GDM1 (cell line): ENCODE results near the gene CDC14B.

ENCODE experiments used
- DNase-seq: peaks from one replicate; lab custom pipeline; 2025; lab: John Stamatoyannopoulos, UW

The CDC14B gene

DNA sequence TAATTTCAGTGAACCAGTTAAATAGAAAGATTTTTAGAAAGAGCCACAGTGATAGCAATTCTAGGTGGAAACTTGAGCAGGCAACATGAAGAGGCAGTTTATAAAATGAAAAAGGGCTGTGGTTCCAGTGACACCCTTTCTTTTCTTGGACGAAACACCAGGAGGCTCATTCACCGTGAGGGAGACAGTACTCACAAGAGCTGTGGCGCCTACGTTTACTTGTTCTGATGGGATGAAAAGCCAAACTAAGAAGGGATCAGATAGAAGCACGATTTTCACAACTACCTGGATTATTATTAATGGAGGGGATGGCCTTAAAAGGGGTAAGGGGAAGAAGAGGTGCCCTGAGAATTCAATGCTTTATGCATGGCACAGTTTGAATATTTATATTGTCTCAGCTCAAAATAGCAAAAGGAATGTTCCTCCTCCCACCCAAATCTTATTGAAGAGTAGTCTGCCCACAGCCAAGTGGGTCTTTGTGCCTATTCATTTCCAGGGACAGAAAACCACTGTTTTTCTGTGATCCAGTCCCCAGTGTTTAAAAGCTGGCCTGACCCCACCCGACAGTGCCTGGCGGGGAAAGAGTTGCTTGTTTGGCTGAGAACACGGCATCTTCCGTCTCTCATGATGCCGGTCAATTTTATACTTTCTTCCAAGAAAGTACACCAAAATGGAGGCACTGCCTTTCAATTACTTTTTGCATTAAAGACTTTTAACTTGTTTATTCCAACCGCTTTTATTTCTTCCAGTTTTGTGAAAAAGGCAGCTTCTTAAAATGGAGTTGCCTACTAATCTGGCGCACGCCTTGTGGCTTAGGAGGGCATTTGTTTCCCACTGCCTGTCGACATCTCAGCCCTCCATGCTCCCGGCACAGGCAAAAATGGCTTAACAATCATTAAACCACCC lies 117.8 kb downstream of the CDC14B start:
- DNase-seq, result no peak

DNA sequence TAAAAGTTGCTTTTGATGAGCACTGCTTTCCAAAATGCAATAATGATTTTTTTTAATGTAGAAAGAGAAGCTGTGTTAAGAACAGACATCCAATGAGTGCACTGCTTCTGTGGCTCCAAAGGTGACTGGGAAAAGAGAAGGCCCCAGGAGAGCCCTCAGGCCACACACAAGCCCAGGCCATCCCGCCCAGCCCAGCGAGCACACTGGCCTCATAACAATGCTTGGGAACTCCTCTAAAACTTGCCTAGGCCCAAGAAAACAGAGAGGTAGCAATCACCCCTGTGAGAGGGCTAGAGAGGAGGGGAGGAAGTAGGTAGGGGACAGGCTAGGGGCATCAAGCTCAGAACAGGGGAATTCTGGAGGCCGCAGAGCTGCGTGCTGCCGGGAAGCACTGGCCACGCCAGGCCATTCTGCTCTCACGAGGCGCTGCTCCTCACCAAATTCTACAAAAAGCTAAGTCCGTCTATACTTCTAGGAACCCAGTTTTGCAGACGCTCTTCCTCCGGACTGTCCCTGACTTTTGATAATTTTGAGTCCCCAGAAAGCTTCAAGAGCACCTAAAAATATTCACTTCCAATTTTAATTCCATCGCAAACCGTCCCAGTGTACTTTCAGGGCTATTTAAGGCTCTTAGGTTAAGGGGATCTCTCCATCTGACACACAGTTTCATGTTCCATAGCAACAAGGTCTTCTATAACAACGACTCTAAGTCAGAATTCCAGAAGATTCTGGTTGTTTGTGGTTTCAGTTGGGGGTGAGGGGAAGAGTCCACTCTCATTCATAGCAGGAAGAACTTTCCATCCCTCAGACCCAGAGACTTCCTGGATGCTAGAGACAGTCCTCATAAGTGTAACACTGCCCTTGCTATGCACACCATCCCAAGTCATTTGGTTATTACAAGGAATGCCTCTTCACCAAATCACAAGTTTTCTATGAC lies 118.7 kb downstream of the CDC14B start:
- DNase-seq, result no peak

DNA sequence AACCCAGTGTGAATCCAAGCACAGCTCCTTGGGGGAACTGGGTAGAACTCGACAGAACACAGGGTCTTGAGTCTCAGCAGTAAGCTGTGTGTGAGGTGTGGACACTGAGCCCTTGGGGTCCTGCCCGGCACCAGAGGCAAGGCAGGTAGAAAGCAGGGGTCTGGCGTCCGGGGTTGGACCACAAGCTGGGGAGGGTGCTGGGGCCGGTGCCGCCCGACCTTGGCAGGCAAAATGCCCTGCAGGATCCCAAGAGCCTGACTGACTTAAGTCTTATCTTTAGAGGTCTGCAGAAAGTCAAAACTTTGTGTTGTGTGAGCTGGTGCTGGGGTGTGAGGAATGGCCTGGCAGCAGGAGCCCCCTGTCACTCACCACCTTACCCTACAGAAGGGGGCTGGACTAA lies 120.4 kb downstream of the CDC14B start:
- no peak for DNase-seq

DNA sequence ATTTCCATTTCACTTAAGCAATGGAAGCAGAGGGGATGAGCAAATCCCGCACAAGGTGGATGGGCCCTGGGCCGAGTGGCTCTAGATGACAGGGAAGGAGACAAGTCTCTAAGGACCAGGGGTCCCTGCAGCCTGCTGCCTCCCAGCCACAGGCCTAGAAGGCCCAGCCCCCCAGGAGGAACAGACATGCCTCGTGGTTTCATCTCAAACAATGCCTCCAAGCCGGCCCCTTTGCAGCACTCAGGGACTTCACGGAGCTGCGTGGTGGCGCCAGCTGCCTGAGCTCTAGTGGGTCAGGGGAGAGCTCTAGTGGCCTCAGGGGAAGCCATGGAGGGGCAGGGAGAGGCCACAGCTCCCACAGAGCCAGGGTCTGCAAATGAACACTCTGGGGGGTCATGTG lies 120.8 kb downstream of the CDC14B start:
- no peak for DNase-seq

DNA sequence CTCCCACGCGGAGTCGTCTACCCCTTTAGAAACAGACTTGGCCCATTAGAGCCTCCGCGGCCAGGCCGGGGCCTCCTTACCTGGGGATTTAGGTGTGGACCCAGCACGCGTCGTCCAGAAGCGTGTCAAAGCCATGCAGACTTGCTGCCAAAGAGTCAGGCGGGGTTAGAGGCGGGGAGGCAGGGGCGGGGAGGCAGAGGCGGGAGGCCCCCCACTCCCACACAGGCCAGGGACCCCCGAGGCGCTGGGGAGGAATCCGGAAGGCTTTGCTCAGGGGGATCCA lies 122.6 kb downstream of the CDC14B start:
- no peak for DNase-seq

DNA sequence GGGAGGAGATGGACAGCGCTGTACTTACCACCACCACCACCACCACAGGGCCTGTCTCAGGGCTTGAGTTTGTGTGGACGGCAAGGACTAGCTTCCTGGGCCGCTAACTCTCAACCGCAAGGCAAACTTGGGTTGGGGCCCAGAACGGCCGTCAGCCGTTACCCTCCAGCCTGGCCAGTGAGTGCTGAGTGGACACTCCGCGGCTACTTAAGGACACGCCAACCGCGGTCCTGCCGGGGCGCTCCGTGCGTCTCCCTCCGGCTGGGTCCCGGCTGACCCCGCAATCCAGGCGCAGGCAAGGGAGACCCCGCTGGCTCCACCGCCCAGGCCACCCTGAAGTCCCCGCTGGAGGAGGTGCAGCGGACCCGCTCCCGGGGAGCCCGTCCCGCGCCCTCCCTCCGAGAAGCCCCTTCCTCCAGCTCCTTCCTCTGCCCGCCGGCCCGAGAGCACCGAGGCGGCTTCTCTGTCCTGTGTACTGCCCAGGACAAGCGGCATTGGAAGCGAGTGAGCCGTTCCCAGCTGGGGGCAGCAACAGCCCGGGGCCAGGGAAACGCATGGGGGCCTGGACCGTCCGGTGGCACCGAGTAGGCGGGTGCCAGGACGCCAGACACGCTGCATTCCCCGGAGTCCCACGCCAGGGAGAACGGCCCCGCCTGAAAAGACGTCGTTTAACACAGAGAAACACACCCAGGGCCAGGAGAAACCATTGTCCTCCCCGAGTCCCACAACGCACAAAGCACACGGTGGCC lies 123.1 kb downstream of the CDC14B start:
- no peak for DNase-seq

DNA sequence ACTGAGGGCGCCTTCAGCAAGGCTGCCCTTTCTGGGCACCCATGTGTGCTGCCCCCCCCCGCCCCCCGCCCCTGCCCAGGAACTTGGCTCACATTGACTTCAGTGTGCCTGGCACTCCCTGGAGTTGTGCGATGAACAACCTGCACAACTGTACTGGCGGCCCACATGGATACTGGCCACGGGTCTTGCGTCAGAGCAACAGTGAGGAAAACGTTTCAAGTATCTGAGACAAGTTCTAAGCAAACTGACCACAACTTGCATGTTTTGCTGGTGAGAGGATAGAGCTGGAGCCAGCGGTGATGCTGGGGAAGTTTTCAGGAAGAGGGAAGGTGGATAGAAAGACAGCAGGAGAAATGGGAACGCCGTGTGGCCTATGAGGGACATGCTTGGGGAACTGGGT lies 124.3 kb downstream of the CDC14B start:
- DNase-seq, result no peak

DNA sequence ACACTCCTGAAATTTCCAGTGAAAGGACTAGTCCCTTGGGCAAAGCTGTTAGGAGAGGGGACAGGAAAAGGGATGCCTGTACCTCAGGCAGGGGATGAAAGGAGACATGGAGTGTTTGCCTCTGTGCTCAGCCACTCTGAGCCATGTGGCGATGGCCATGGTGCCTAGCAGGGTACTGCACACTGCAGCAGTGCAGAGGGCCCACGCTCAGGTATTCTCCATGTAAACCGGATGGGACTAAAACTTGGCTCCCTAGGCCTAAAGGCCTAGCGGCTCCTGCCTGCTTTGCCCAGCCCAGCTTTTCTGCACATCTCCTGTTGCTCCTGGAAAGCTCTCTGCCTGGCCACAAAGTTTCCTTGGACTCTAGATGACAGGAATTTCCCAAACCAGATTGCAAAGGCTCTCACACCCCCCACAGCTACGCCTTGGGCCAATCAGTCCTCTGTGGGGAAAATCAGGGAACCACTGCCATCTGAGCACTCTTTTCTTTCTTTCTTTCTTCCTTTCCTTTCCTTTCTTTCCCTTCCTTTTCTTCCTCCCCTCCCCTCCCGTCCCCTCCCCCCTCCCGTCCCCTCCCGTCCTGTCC lies 125.3 kb downstream of the CDC14B start:
- DNase-seq, result no peak

DNA sequence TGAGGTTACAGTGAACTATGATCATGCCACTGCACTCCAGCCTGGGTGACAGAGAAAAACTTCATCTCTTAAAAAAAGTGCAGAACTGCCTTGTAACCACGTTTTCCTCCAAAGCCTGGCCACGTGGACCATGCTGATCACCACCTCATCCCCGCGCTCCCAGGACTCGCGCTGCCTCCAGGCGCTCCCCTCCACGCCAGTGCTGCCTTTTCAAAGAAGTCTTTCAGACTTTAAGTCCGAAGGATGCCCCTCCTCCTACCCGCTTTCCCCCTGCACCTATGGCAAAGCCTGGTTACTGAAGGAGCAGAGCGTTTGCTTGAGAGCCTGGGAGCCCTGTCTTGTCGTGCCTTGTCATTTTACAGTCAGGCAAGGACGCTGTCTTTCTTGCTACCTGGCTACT lies 125.9 kb downstream of the CDC14B start:
- DNase-seq, result no peak

DNA sequence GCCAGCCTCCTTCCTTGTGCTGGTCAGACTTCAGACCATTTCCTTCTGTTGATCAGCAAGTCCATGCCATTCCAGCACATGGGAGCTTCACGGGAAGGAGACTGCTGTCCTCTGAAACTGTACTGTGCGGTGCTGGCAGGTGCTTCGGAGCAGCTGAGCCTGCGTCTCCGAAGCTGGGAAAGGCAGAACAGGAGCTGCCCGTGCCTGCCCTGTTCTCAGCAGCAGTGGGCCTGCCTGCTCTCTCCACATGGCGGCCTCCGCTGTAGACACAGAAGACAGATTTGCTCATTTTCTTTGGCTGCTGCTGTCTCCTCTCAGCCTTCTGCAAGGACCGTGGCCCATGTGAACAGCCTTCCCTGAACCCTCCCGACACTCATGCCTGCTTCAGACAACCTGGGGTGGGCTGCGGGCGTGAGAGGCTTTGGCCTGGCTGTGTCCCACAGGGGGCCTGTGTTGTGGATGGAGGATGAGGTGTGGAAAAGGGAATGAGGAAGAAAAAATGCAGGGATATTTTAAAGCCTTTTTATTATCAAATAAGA lies 126.6 kb downstream of the CDC14B start:
- no peak for DNase-seq

DNA sequence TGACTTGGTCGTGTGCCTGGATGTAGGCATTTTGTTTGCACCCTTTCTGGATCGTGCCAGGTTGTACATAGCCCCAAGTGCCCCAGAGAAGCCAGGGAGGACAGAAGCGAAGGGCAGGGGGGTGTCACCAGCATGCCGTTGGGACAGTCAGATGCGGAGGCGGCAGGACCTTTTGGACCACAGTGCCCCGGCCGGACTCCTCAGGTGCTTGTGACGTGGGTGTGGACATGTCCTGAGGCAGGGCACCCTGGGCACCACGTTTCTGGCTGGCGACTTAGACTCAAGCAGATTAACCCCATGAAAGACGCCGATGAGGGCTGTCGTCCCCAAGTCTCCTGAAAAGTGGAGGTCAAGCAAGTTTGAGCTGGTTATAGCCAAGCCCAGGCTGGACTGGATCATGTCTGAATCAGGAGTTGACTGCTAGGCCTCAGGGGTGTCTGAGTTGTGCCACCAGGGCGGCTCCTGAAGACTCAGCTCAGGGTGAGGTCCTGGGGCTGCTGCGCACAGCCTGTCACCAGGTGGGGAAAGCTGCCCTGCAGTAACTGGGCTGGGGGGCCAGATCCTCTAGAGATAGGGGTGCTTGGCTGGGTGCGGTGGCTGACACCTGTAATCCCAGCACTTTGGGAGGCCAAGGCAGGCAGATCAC lies 127.6 kb downstream of the CDC14B start:
- DNase-seq, result no peak

DNA sequence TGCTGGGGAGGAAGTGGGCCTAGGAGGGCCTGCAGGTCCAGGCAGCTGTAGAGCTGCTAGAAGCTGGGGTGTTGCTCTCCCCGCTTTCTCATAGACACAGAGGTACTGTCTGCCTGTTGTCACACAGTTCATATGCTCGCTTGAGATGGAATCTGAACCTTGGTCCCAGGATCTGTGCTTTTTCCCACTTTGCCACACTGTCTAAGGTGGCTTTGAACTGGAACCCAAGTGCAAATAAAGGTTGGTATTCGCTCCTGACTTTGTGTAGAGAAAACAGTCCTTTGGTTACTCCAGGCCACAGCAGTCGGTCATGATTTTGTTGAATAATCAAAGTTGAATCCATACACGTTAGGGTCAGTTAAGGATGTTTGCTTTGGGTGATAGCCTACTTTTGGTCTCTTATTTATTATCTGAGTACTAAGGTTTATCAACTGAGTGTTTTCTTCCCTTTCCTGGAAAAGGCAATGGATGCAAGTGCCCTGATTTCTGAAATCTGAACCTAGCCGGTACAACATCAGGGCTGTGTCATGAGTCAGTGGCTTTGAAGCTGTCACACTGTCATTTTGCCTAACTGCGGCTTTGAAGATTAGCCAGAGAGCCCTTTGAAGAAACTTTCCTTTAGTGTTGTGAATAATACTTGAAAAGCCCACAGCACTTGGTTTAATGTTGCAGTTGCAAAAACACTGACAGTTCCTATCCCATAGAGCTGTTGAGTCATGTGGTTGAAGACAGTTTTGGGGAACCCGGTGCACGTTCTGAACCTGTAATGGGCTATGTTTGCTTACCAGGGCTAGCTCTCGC lies 128.4 kb downstream of the CDC14B start:
- DNase-seq, result no peak

DNA sequence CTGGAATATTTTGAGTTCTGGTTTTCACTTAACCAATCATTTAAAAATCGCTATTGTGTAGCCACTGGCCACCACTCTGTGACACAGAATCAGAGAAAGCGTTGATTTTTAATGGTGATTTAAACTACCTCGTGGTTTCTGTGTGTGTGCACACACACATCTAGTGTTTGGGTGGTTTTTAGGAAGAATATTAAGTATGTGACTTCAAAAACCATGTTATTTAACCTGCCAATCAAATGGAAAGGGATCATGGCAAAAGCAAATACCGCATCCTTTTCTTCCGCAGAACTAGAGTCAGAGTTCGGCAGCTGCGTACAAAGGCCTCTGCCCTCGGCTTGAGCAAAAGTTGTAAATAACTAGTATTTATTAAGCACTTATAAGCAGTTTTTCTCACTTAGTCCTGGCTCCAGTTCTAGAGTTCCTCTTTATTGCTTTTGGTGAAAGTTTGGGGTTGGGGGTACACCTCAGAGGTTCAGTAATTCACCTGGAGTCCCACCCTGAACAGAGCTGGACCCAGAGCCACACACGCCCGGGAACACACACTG lies 129.0 kb downstream of the CDC14B start:
- DNase-seq, result no peak

DNA sequence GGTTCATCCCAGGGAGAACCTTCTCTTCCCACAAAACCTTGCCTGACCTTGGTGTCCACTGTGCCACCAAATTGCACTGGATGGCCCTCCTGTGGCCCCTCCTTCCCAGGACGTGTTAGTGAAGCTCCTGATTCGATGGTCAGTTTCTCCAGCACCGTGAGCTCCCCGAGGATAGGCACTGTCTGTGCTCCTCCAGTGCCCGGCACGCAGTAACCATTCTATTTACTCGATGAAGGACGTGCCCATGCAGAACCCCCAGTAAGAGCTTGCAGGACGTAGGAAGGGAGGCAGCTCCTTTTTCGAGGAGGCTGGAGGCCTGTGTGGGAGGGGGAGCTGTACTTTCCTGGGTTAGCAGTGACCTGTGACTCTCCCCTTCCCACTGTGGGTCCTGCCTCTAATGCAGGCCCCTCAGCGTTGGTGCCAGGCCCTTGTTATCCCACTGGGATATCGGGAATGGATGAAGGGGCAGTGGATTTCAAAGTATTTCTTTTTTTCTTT lies 130.1 kb downstream of the CDC14B start:
- DNase-seq, result no peak

DNA sequence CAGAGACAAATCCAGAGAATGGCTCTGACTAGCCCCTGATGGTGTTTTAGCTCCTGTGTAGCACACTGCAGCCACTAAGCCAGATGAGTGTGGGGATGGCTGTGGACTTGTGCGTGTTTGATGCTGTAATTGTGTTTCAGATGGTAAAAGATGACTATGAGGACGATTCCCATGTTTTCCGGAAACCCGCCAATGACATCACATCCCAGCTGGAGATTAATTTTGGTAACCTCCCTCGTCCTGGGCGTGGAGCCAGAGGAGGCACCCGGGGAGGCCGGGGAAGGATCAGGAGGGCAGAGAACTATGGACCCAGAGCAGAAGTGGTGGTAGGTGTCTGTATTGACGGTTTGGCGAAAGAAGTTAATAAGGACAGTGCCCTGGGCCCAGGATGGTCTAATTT lies 131.7 kb downstream of the CDC14B start:
- no peak for DNase-seq

DNA sequence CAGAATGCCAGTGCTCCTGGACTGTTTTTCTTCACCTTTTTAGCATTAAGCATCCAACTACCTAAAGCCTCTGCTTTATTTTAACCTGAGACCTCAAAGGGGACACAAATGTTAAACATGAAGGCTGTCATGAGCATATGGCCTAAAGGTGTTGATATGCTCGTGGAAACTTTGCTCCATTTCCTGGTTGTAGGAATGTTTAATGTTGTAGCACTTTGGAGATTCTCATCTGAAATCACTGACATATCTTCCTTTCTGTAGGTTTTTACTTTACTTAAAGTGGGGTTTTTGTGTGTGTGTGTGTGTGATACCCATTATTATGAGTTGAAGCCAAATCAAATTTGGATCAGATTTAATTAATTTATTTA lies 132.6 kb downstream of the CDC14B start:
- no peak for DNase-seq

DNA sequence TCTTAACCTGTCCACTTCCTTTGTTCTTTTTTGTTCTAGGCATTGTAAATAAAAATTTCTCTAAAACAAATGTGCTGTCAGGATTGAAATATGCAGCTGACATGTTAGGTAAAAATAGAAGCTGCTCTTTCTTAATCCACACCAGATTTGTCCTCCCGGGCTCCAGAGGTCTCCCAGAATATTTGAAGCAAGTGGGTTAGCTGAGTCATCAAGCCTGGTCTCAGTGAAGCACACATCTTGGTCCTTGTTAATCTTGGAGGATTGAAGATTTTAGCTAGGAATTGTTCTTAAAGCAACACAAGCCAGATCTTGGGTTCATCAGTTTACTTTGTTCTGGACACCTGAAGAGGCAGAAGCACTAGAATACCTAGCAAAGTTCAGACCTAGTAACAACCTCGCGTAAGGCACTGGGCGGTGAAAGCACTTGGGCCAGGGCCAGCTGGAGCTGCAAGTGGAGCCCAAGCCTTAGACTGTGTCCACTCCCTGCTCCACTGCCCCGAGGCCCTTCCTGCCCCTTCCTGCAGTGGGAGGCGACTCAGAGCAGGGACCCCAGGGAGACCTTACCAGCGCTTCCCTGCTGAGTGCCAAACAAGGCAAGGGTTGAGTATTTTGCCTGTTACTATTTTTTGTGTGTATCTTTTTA lies 133.1 kb downstream of the CDC14B start:
- no peak for DNase-seq

DNA sequence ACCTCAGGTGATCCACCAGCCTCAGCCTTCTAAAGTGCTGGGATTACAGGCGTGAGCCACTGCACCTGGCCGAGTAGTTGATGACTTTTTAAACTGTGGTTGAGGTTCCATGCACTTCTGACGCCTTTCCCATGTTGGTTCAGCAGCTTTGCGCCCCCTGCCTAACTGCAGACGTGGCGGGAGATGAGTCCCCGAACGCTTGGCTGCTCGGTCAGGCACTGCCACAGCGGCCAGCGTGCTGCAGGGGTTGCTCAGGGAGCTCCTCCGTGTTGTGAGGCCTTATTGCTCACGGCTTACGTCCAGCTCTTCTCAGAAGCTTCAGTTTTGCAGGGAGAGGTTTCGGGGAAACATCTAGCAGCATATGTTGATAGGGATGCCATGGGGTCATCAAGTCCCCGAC lies 134.4 kb downstream of the CDC14B start:
- no peak for DNase-seq

DNA sequence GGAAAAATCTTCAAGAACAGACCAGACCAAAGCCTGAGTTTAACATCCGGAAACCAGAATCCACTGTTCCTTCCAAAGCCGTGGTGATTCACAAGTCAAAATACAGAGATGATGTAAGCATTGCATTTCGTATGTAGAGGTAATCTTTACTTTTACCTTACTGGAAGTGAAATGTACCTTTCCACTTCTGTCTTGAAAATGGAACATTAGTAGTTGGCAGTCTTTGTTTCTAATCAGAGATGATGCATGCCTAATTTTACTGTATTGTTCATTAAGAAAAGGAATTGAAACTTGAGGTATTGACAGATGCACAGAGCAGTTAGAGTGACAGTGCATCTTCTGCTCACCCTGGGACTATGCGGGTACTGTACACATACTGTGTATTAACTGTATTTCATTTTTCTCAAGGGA lies 135.1 kb downstream of the CDC14B start:
- no peak for DNase-seq
